Heart left ventricle (tissue), 16 donors: ENCODE measurements around the gene LMO3. TPM values are rescaled to one million over a fixed set of nuclear protein-coding genes. Genes with fewer than 3 reads are reported as not detected.
"Not testable (repeated sequence)": the region's sequence is repeated elsewhere in the genome, so short reads cannot be mapped to it uniquely, and the experiment has no call there.

Experiments used
- ATAC-seq, 4 donors: fragments of 200-7000 bp; cut with Tn5 transposase; one replicate each; pipeline ENCODE4 v1.9.1; 2020 to 2022; ENCODE audit warnings: moderate library complexity in 4 of 4, mild to moderate bottlenecking in 3 of 4, moderate number of reproducible peaks in 1 of 4
- DNase-seq, 5 donors: peaks; one replicate each; pipeline ENCODE4 v3.0.0-alpha.2; 2020
- H3K27ac ChIP-seq, 12 donors: fragments of 200-600 bp; sonication (generic) in 4 of 12; one replicate each; pipeline versions ENCODE4 v1.5.0 to v1.8.0; 2016 to 2022; ENCODE audit warnings: mild to moderate bottlenecking in 2 of 12
- H3K27me3 ChIP-seq, 9 donors: fragments of 200-600 bp; sonication (generic) in 2 of 9; one replicate each; pipeline versions ENCODE4 v1.5.1 to v1.8.0; 2016 to 2022; ENCODE audit warnings: mild to moderate bottlenecking in 3 of 9
- H3K36me3 ChIP-seq, 9 donors: fragments of 200-600 bp; sonication (generic) in 2 of 9; one replicate each; pipeline versions ENCODE4 v1.5.0 to v1.8.0; 2018 to 2022; ENCODE audit warnings: mild to moderate bottlenecking in 2 of 9
- H3K4me1 ChIP-seq, 12 donors: fragments of 200-600 bp; sonication (generic) in 4 of 12; one replicate each; pipeline versions ENCODE4 v1.5.0 to v1.8.0; 2016 to 2022; ENCODE audit warnings: mild to moderate bottlenecking in 3 of 12
- H3K4me3 ChIP-seq, 12 donors: fragments of 200-600 bp; sonication (generic) in 4 of 12; one replicate each; pipeline versions ENCODE4 v1.5.0 to v1.8.0; 2017 to 2022; ENCODE audit warnings: mild to moderate bottlenecking in 9 of 12, moderate library complexity in 4 of 12
- H3K9me3 ChIP-seq, 12 donors: fragments of 200-600 bp; sonication (generic) in 4 of 12; one replicate each; pipeline versions ENCODE4 v1.5.0 to v1.8.0; 2016 to 2022; ENCODE audit warnings: mild to moderate bottlenecking in 1 of 12
- CTCF ChIP-seq, 12 donors: fragments of 200-600 bp; sonication (generic) in 4 of 12; IDR thresholded peaks; one replicate each; pipeline versions ENCODE4 v1.5.0 to v1.8.0; 2018 to 2022; ENCODE audit warnings: antibody characterized with exemption in 12 of 12, mild to moderate bottlenecking in 5 of 12
- POLR2A ChIP-seq, 2 donors: fragments of 450-650 bp; IDR thresholded peaks; one replicate each; pipeline ENCODE4 v1.6.1; 2017; ENCODE audit warnings: antibody characterized with exemption in 2 of 2, mild to moderate bottlenecking in 2 of 2, moderate library complexity in 2 of 2
- WGBS, 4 donors: extraction: QIAGEN DNeasy Blood & Tissue Kit in 2 of 4; methylation state at CpG; one replicate each; pipeline versions ENCODE4 v1.1.5 to v1.1.7; 2013 to 2018; 5-methylcytosine and 5-hydroxymethylcytosine counted together
- intact Hi-C, 10 donors: fragments of 100-400 bp; cut with DNase I; formaldehyde crosslinking; loops; one replicate each; pipeline versions ENCODE4 v1.11.1 to v1.14.2; 2022
- polyA plus RNA-seq, 2 donors: library from polyadenylated mRNA; stranded (reverse); fragments of 200-250 nt; gene quantifications; one replicate each; pipeline ENCODE4 v1.2.3, GENCODE V29; 2013
- total RNA-seq, 9 donors: library from RNA; depleted of rRNA in 2 of 9; stranded (reverse); fragments of >200 nt in 2 of 9; fragmentation: NEBNext Ultra II Directional in 3 of 9; extraction: Animal tissue kit (Norgen Biotek cat#: 25700) in 3 of 9; gene quantifications; one replicate each; pipeline versions ENCODE4 v1.1.0 to v1.2.4, GENCODE V29; 2016 to 2023
- donor health status: ischemic (EF 13 %, LVEDD 7.1; RV severe dilation, severe dysfunction).
- donor health status: healthy with polysubstance abuse.
- donor health status: DM: no; HTN: yes; CAD: no.
- donor health status: DM: no; HTN: no; CAD: no.
- donor health status: ischemic (EF 25% LVEDD 6.9; RV normal size, moderate dysfunction).
- donor health status: ischemic (EF 25% LVEDD 5.7; RV mildly dilated, moderate dysfunction).
- donor health status: healthy.
- donor health status: DM: yes; HTN: yes; CAD: no.
- donor health status: ischemic (EF 35%, LVEDD 5.7; RV mildly dilated, moderate dysfunction).
- donor health status: nonischemic (EF 11% LVEDD 7.7; RV severe dilation, severe dysfunction).
- donor health status: DM: yes; HTN: yes; CAD: no.
- donor health status: PGD.
- donor health status: ischemic (EF 29% LVEDD 5.4; RV normal size, mild dysfunction).
- donor health status: nonischemic (EF 23%, LVEDD 6.1; RV moderate dilation, normal function).

The LMO3 gene
- total and polyA plus RNA-seq, 11 donors, result 0.14 to 8.8 (median 0.96) TPM

GRCh38 chr12:16553457-16553856 lies 52.5 kb downstream of the LMO3 start:
- H3K4me3 ChIP-seq, result no peak overlapping the region
- TF ChIP-seq CTCF (IDR thresholded peaks at IDR 0.05), result no peak
- TF ChIP-seq POLR2A (IDR thresholded peaks at IDR 0.05), result no peak
- no peak overlapping the region for H3K27ac ChIP-seq
- H3K4me1 ChIP-seq, result no peaks in the 10 kb centered on the region
- 66 to 72% (median 71%) methylated on average over 3 of the region's 3 CpGs for WGBS, 4 donors
- no peak for DNase-seq
- H3K27me3 ChIP-seq, result no peaks in the 10 kb centered on the region
- no peaks in the 10 kb centered on the region for H3K36me3 ChIP-seq
- intact Hi-C loops, result no loop called here
- ATAC-seq, result no peak
- no peaks in the 10 kb centered on the region for H3K9me3 ChIP-seq

- H3K9me3 ChIP-seq, result no peaks in the 10 kb centered on the region
- no peak overlapping the region for H3K4me3 ChIP-seq
- no peaks in the 10 kb centered on the region for H3K36me3 ChIP-seq
- H3K4me1 ChIP-seq, result no peaks in the 10 kb centered on the region
- ATAC-seq, result no peak
- intact Hi-C loops, result no loop called here
- H3K27me3 ChIP-seq, result no peaks in the 10 kb centered on the region
- no peak for TF ChIP-seq CTCF (IDR thresholded peaks at IDR 0.05)
- no peak for TF ChIP-seq POLR2A (IDR thresholded peaks at IDR 0.05)
- no peak overlapping the region for H3K27ac ChIP-seq
- no peak for DNase-seq
Measured at GRCh38 chr12:16552301-16552700, 53.7 kb downstream of the LMO3 start.

- 82 to 86% (median 86%) methylated on average over 3 of the region's 3 CpGs for WGBS, 4 donors
- Histone ChIP-seq H3K36me3 (no peaks in the 10 kb centered on the region), H3K4me1 (no peaks in the 10 kb centered on the region), H3K27ac (no peak overlapping the region), H3K27me3 (no peaks in the 10 kb centered on the region), H3K9me3 (no peaks in the 10 kb centered on the region), H3K4me3 (no peak overlapping the region)
- DNase-seq (no peak), ATAC-seq (no peak)
- no peak for TF ChIP-seq CTCF (IDR thresholded peaks at IDR 0.05)
- TF ChIP-seq POLR2A (IDR thresholded peaks at IDR 0.05), result no peak
- intact Hi-C loops, result no loop called here
Measured at GRCh38 chr12:16545836-16546235, 60.1 kb downstream of the LMO3 start.

- intact Hi-C loops, result no loop called here
- Histone ChIP-seq H3K9me3 (no peaks in the 10 kb centered on the region), H3K27me3 (no peaks in the 10 kb centered on the region), H3K4me3 (no peak overlapping the region), H3K36me3 (no peaks in the 10 kb centered on the region), H3K27ac (no peak overlapping the region), H3K4me1 (no peaks in the 10 kb centered on the region)
- ATAC-seq (no peak), DNase-seq (no peak)
- WGBS, 4 donors, result 80 to 89% (median 84%) methylated on average over 2 of the region's 2 CpGs
- TF ChIP-seq CTCF (IDR thresholded peaks at IDR 0.05), result no peak
- no peak for TF ChIP-seq POLR2A (IDR thresholded peaks at IDR 0.05)
Measured at GRCh38 chr12:16542586-16542985, 63.4 kb downstream of the LMO3 start.

- ATAC-seq, H3K27ac ChIP-seq, DNase-seq, intact Hi-C loops, H3K27me3 ChIP-seq, H3K4me3 ChIP-seq, H3K4me1 ChIP-seq, H3K36me3 ChIP-seq, H3K9me3 ChIP-seq: not testable (repeated sequence)
- WGBS, 4 donors, result 61 to 91% (median 74%) methylated on average over 1 of the region's 1 CpG
Measured at GRCh38 chr12:16537652-16538051, 68.3 kb downstream of the LMO3 start.
